C4-2B (cell line): ENCODE measurements around the gene TMEM181.

Experiments
- CTCF ChIP-seq: fragments of 450-650 bp; conservative IDR thresholded peaks from 2 replicates; pipeline ENCODE4 v1.5.1; 2017; ENCODE audit warnings: mild to moderate bottlenecking
- ZFX ChIP-seq: fragments of 450-650 bp; IDR thresholded peaks from 2 replicates; pipeline ENCODE4 v1.6.1; 2017

GRCh38 chr6:158518191-158519127 lies 41.4 kb upstream of the TMEM181 start:
- TF ChIP-seq CTCF (peak; percentile 45), ZFX (no peak)
